IMR-90 (cell line): ENCODE data around the gene ASIC2. TPM values are rescaled to one million over a fixed set of nuclear protein-coding genes. Genes with fewer than 3 reads are reported as not detected.

Source experiments
- ATAC-seq: fragments of 200-7000 bp; cut with Tn5 transposase; 2 replicates; pipeline ENCODE4 v1.9.1; 2020; ENCODE audit warnings: low read depth, mild to moderate bottlenecking, moderate library complexity
- BruUV-seq: library from RNA; stranded (reverse); fragments of 400-500 nt; replicated peaks from 2 replicates; lab custom pipeline; 2021; lab: Mats Ljungman, UMichigan
- CTCF ChIA-PET: fragments of 300-600 bp; formaldehyde crosslinking; extraction: SDS; loops from one replicate; lab custom pipeline; 2021; ENCODE audit warnings: antibody characterized with exemption; lab: Yijun Ruan, JAX
- POLR2A ChIA-PET: fragments of 300-600 bp; sonication (Branson Sonifier 250); formaldehyde crosslinking; loops from one replicate; lab custom pipeline; 2022; ENCODE audit warnings: antibody characterized with exemption; ENCODE audit not compliant: unreplicated experiment; lab: Charles Lee
- DNase-seq: peaks from one replicate; pipeline ENCODE4 v3.0.0; 2013
- H2AFZ ChIP-seq: replicated peaks from 2 replicates; pipeline ENCODE3; 2013; ENCODE audit warnings: low read length, mild to moderate bottlenecking; ENCODE audit not compliant: poor library complexity
- H2AK5ac ChIP-seq: 2 replicates; pipeline ENCODE4 v1.6.1; 2013; ENCODE audit warnings: low read depth, low read length, inconsistent platforms
- H2AK9ac ChIP-seq: replicated peaks from 2 replicates; pipeline ENCODE3; 2013; ENCODE audit warnings: mild to moderate bottlenecking, low read depth, low read length, moderate library complexity; ENCODE audit not compliant: poor library complexity
- H2BK120ac ChIP-seq: 2 replicates; pipeline ENCODE4 v1.6.1; 2013; ENCODE audit warnings: low read depth, low read length, inconsistent platforms
- H2BK15ac ChIP-seq: 3 replicates; pipeline ENCODE4 v1.6.1; 2013; ENCODE audit warnings: low read depth, low read length, inconsistent platforms
- H2BK20ac ChIP-seq: 2 replicates; pipeline ENCODE4 v1.6.1; 2013; ENCODE audit warnings: low read depth, mild to moderate bottlenecking, inconsistent platforms, low read length, moderate library complexity
- H2BK5ac ChIP-seq: 2 replicates; pipeline ENCODE4 v1.6.1; 2013; ENCODE audit warnings: mild to moderate bottlenecking, low read depth, low read length, inconsistent platforms; ENCODE audit not compliant: poor library complexity, severe bottlenecking
- H3K14ac ChIP-seq: replicated peaks from 2 replicates; pipeline ENCODE4 v1.6.1; 2013; ENCODE audit warnings: low read depth, low read length, inconsistent platforms
- H3K18ac ChIP-seq: 2 replicates; pipeline ENCODE4 v1.6.1; 2013; ENCODE audit warnings: low read depth, low read length, control low read depth
- H3K23ac ChIP-seq: 2 replicates; pipeline ENCODE4 v1.6.1; 2013; ENCODE audit warnings: low read depth, low read length, inconsistent platforms
- H3K27ac ChIP-seq: 2 replicates; pipeline ENCODE4 v1.5.1; 2013; ENCODE audit warnings: mild to moderate bottlenecking, control low read depth, low read length; ENCODE audit not compliant: insufficient read depth
- H3K27me3 ChIP-seq: 2 replicates; pipeline ENCODE4 v1.6.1; 2013; ENCODE audit warnings: low read length; ENCODE audit not compliant: control insufficient read depth, insufficient read depth
- H3K36me3 ChIP-seq: 2 replicates; pipeline ENCODE4 v1.6.1; 2013; ENCODE audit warnings: low read length, mixed read lengths; ENCODE audit not compliant: control insufficient read depth, insufficient read depth
- H3K4ac ChIP-seq: 2 replicates; pipeline ENCODE4 v1.6.1; 2013; ENCODE audit warnings: low read depth, low read length, inconsistent platforms
- H3K4me1 ChIP-seq: 2 replicates; pipeline ENCODE4 v1.6.1; 2013; ENCODE audit warnings: low read length, mixed read lengths; ENCODE audit not compliant: control insufficient read depth, insufficient read depth
- H3K4me2 ChIP-seq: 2 replicates; pipeline ENCODE4 v1.6.1; 2013; ENCODE audit warnings: low read depth, mild to moderate bottlenecking, control low read depth, low read length, moderate library complexity
- H3K4me3 ChIP-seq: 2 replicates; pipeline ENCODE4 v1.5.1; 2013; ENCODE audit warnings: low read depth, mild to moderate bottlenecking, control low read depth, low read length, moderate library complexity; ENCODE audit not compliant: insufficient read depth
- H3K56ac ChIP-seq: 2 replicates; pipeline ENCODE4 v1.6.1; 2013; ENCODE audit warnings: low read length, inconsistent platforms; ENCODE audit not compliant: insufficient read depth; ENCODE audit errors: extremely low read depth
- H3K79me1 ChIP-seq, 2 experiments: 2 replicates each; pipeline ENCODE4 v1.6.1; 2013; ENCODE audit warnings: low read length in 2 of 2, inconsistent platforms in 1 of 2, low read depth in 1 of 2
- H3K9ac ChIP-seq: 2 replicates; pipeline ENCODE4 v1.6.1; 2013; ENCODE audit warnings: low read depth, low read length, control low read depth
- H3K9me1 ChIP-seq: 2 replicates; pipeline ENCODE4 v1.6.1; 2013; ENCODE audit warnings: low read length, inconsistent platforms; ENCODE audit not compliant: insufficient read depth
- H3K9me3 ChIP-seq: 2 replicates; pipeline ENCODE4 v1.6.1; 2013; ENCODE audit warnings: low read length; ENCODE audit not compliant: control insufficient read depth, insufficient read depth
- H4K20me1 ChIP-seq: 2 replicates; pipeline ENCODE4 v1.6.1; 2013; ENCODE audit warnings: low read length, inconsistent platforms; ENCODE audit not compliant: insufficient read depth
- H4K5ac ChIP-seq: 2 replicates; pipeline ENCODE4 v1.6.1; 2013; ENCODE audit warnings: mild to moderate bottlenecking, low read depth, low read length, control low read depth
- H4K8ac ChIP-seq, 2 experiments: 2 replicates each; pipeline ENCODE4 v1.6.1; 2013; ENCODE audit warnings: low read depth in 2 of 2, low read length in 2 of 2, control low read depth in 1 of 2, inconsistent platforms in 1 of 2
- H4K91ac ChIP-seq: 2 replicates; pipeline ENCODE4 v1.6.1; 2013; ENCODE audit warnings: low read depth, low read length, inconsistent platforms; ENCODE audit not compliant: insufficient read depth
- BHLHE40 ChIP-seq: fragments of 150-350 bp; IDR thresholded peaks from 2 replicates; pipeline ENCODE4 v1.6.1; 2016; ENCODE audit warnings: mild to moderate bottlenecking, low read depth, low read length
- CEBPB ChIP-seq: IDR thresholded peaks from 2 replicates; pipeline ENCODE4 v1.6.1; 2012; ENCODE audit warnings: low read depth, low read length, improper control_type of control experiment
- CHD1 ChIP-seq: IDR thresholded peaks from 2 replicates; pipeline ENCODE4 v1.6.1; 2012; ENCODE audit warnings: low read depth, low read length, improper control_type of control experiment
- FOS ChIP-seq: fragments of 150-350 bp; IDR thresholded peaks from 2 replicates; pipeline ENCODE4 v1.6.1; 2016; ENCODE audit warnings: low read depth, low read length
- MAFK ChIP-seq: IDR thresholded peaks from 2 replicates; pipeline ENCODE4 v1.6.1; 2012; ENCODE audit warnings: low read depth, low read length, improper control_type of control experiment
- MAZ ChIP-seq: IDR thresholded peaks from 2 replicates; pipeline ENCODE4 v1.6.1; 2012; ENCODE audit warnings: low read depth, mild to moderate bottlenecking, low read length, improper control_type of control experiment, moderate library complexity, borderline replicate concordance
- MXI1 ChIP-seq: IDR thresholded peaks from 2 replicates; pipeline ENCODE4 v1.6.1; 2012; ENCODE audit warnings: low read depth, mild to moderate bottlenecking, low read length, moderate library complexity, borderline replicate concordance
- NFE2L2 ChIP-seq: fragments of 150-350 bp; IDR thresholded peaks from 2 replicates; pipeline ENCODE4 v1.6.1; 2016; ENCODE audit warnings: low read depth, mild to moderate bottlenecking, low read length
- POLR2A ChIP-seq: IDR thresholded peaks from 2 replicates; pipeline ENCODE4 v1.6.1; 2012; ENCODE audit warnings: mild to moderate bottlenecking, low read depth, low read length
- RAD21 ChIP-seq: IDR thresholded peaks from 2 replicates; pipeline ENCODE4 v1.6.1; 2012; ENCODE audit warnings: low read length, improper control_type of control experiment
- RCOR1 ChIP-seq: IDR thresholded peaks from 2 replicates; pipeline ENCODE4 v1.6.1; 2012; ENCODE audit warnings: mild to moderate bottlenecking, low read length, improper control_type of control experiment; ENCODE audit not compliant: insufficient replicate concordance
- RFX5 ChIP-seq: IDR thresholded peaks from 2 replicates; pipeline ENCODE4 v1.8.0; 2012; ENCODE audit warnings: low read depth, mild to moderate bottlenecking, low read length, moderate library complexity
- SMC3 ChIP-seq: fragments of 150-350 bp; IDR thresholded peaks from 2 replicates; pipeline ENCODE4 v1.6.1; 2016; ENCODE audit warnings: low read depth, mild to moderate bottlenecking, antibody characterized with exemption, low read length, moderate library complexity
- WGBS, 2 experiments: methylation state at CpG; one replicate each; pipeline versions ENCODE4 v1.1.5 to v1.1.7; 2013; ENCODE audit warnings: missing lambda C conversion rate in 2 of 2; ENCODE audit not compliant: insufficient read length in 1 of 2; ENCODE audit errors: extremely low coverage in 2 of 2; 5-methylcytosine and 5-hydroxymethylcytosine counted together
- dilution Hi-C: fragments of 300-500 bp; cut with HindIII; formaldehyde crosslinking; loops from one replicate; pipeline ENCODE4 v1.14.3; 2018; ENCODE audit warnings: low sequenced_read_pairs; ENCODE audit not compliant: unreplicated experiment
- in situ Hi-C: fragments of 300-500 bp; cut with MboI; formaldehyde crosslinking; loops from 3 replicates; pipeline ENCODE4 v1.14.3; 2019; ENCODE audit warnings: low sequenced_read_pairs, inconsistent platforms, mixed read lengths
- intact Hi-C: fragments of 100-400 bp; cut with micrococcal nuclease; formaldehyde crosslinking; loops from 2 replicates; pipeline ENCODE4 v1.10.0; 2022
- polyA plus RNA-seq, 3 experiments: library from polyadenylated mRNA; depleted of rRNA; stranded (reverse); fragments of >200 nt; gene quantifications; 2 replicates each; pipeline ENCODE4 v1.2.3, GENCODE V29; 2012; ENCODE audit warnings: low replicate concordance in 1 of 3
- total RNA-seq: library from RNA; depleted of rRNA; stranded (reverse); fragments of >200 nt; gene quantifications from 2 replicates; pipeline ENCODE4 v1.2.3, GENCODE V29; 2012
- TF ChIP-seq, protein P1 (sequence below): fragments of 150-350 bp; IDR thresholded peaks from 2 replicates; pipeline ENCODE4 v1.6.1; 2017; ENCODE audit warnings: mild to moderate bottlenecking, antibody characterized with exemption, low read length, low read depth
- TF ChIP-seq, protein P2 (sequence below): conservative IDR thresholded peaks from 2 replicates; pipeline ENCODE4 v1.5.1; 2012; ENCODE audit warnings: mild to moderate bottlenecking, low read depth, low read length, improper control_type of control experiment
- TF ChIP-seq, protein P3 (sequence below): fragments of 150-350 bp; IDR thresholded peaks from 2 replicates; pipeline ENCODE4 v1.6.1; 2016; ENCODE audit warnings: low read depth, mild to moderate bottlenecking, low read length, moderate library complexity, borderline replicate concordance

Gene ASIC2
- total and polyA plus RNA-seq, 2 of the 4 experiments (the other 2 are of a cell fraction) = under 0.01 to 0.15 TPM

DNA sequence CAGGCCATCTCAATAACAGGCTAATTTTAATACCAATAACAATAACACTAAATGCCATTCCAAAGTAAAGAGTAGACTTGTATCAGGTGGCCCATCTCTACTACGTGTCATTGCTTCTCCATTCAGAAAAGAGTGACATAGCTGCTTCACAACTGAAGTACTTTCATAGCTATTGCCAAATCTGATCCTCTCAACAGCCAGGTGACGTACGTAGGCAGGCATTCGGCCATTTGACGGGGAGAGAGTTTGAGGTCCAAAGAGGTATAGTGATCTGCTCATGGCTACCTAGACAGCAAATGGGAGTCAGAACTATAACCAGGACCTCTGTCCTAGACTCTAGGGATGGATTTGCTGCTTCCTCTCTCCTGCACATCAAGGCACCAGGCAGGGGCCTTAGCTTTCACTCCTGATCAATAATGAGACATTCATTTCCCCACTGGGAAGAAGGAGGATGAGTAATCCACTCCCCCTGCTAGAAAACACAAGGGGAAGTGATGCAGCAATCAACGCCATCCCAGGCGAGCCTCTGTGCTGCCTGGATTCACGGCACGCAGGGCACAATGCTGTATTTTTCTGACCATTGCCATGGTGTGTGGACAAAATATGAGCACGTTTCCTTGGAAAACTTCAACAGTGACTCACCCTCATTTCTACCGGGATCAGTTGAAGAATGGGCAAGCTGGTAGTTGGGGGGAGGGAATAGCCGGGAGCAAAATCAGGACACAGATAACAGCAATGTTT lies 220.5 kb downstream of the ASIC2 start:
- Histone ChIP-seq H3K4ac (no peak overlapping the region), H3K4me2 (no peak overlapping the region), H2BK5ac (no peak overlapping the region), H4K8ac (no peak overlapping the region), H3K27me3 (no peaks in the 10 kb centered on the region), H2AK9ac (no peak overlapping the region), H4K5ac (no peak overlapping the region), H3K36me3 (no peaks in the 10 kb centered on the region), H3K14ac (no peak overlapping the region), H3K9me1 (no peaks in the 10 kb centered on the region), H2AFZ (no peak overlapping the region), H2BK15ac (no peak overlapping the region), H3K4me1 (no peaks in the 10 kb centered on the region), H4K91ac (no peak overlapping the region), H2BK20ac (no peak overlapping the region), H3K9me3 (no peaks in the 10 kb centered on the region), H2AK5ac (no peak overlapping the region), H3K56ac (no peak overlapping the region), H3K79me1 (no peaks in the 10 kb centered on the region), H3K4me3 (no peak overlapping the region), H3K27ac (no peak overlapping the region), H3K23ac (no peak overlapping the region), H3K18ac (no peak overlapping the region), H2BK120ac (no peak overlapping the region), H4K20me1 (no peaks in the 10 kb centered on the region), H3K9ac (no peak overlapping the region)
- DNase-seq = no peak
- TF ChIP-seq RFX5 (no peak), SMC3 (no peak), RAD21 (no peak), FOS (no peak), POLR2A (no peak), RCOR1 (no peak), MXI1 (no peak), MAFK (no peak), CHD1 (no peak), MAZ (no peak), BHLHE40 (no peak), CEBPB (no peak), NFE2L2 (no peak)
- TF ChIP-seq, protein P1, sequence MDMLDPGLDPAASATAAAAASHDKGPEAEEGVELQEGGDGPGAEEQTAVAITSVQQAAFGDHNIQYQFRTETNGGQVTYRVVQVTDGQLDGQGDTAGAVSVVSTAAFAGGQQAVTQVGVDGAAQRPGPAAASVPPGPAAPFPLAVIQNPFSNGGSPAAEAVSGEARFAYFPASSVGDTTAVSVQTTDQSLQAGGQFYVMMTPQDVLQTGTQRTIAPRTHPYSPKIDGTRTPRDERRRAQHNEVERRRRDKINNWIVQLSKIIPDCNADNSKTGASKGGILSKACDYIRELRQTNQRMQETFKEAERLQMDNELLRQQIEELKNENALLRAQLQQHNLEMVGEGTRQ = no peak
- TF ChIP-seq, protein P2, sequence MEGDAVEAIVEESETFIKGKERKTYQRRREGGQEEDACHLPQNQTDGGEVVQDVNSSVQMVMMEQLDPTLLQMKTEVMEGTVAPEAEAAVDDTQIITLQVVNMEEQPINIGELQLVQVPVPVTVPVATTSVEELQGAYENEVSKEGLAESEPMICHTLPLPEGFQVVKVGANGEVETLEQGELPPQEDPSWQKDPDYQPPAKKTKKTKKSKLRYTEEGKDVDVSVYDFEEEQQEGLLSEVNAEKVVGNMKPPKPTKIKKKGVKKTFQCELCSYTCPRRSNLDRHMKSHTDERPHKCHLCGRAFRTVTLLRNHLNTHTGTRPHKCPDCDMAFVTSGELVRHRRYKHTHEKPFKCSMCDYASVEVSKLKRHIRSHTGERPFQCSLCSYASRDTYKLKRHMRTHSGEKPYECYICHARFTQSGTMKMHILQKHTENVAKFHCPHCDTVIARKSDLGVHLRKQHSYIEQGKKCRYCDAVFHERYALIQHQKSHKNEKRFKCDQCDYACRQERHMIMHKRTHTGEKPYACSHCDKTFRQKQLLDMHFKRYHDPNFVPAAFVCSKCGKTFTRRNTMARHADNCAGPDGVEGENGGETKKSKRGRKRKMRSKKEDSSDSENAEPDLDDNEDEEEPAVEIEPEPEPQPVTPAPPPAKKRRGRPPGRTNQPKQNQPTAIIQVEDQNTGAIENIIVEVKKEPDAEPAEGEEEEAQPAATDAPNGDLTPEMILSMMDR = no peak
- TF ChIP-seq, protein P3, sequence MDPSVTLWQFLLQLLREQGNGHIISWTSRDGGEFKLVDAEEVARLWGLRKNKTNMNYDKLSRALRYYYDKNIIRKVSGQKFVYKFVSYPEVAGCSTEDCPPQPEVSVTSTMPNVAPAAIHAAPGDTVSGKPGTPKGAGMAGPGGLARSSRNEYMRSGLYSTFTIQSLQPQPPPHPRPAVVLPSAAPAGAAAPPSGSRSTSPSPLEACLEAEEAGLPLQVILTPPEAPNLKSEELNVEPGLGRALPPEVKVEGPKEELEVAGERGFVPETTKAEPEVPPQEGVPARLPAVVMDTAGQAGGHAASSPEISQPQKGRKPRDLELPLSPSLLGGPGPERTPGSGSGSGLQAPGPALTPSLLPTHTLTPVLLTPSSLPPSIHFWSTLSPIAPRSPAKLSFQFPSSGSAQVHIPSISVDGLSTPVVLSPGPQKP = no peak
- ATAC-seq = no peak
- dilution Hi-C loops = no loop called here
- intact Hi-C loops = no loop called here
- ChIA-PET POLR2A (no interaction called here), CTCF (no interaction called here)
- no TSS peak for BruUV-seq
- no CpG with 5 or more reads among the region's 12 CpGs for WGBS, 2 experiments
- in situ Hi-C loops = no loop called here
